H9 (cell line): Measurements from ENCODE around the gene EXOSC1. TPM values are rescaled to one million over a fixed set of nuclear protein-coding genes. Genes with fewer than 3 reads are reported as not detected.

Source experiments
- DNase-seq: peaks from one replicate; pipeline ENCODE4 v3.0.0-alpha.2; 2017
- H2AFZ ChIP-seq: one replicate; pipeline ENCODE4 v1.6.1; 2013; ENCODE audit warnings: mild to moderate bottlenecking, low read length, control low read depth, moderate library complexity
- H2AK5ac ChIP-seq: 2 replicates; pipeline ENCODE4 v1.6.1; 2013; ENCODE audit warnings: low read length, control low read depth, mixed read lengths; ENCODE audit not compliant: insufficient read length
- H2BK120ac ChIP-seq: one replicate; pipeline ENCODE4 v1.6.1; 2013; ENCODE audit warnings: low read depth, mild to moderate bottlenecking, low read length, control low read depth, inconsistent platforms; ENCODE audit not compliant: poor library complexity, severe bottlenecking
- H2BK12ac ChIP-seq: 2 replicates; pipeline ENCODE4 v1.6.1; 2013; ENCODE audit warnings: low read length, control low read depth, mixed read lengths, low read depth; ENCODE audit not compliant: insufficient read length
- H2BK15ac ChIP-seq: 2 replicates; pipeline ENCODE4 v1.6.1; 2013; ENCODE audit warnings: low read depth, low read length, control low read depth
- H2BK20ac ChIP-seq: one replicate; pipeline ENCODE4 v1.6.1; 2013; ENCODE audit warnings: low read depth, mild to moderate bottlenecking, low read length, control low read depth, inconsistent platforms; ENCODE audit not compliant: poor library complexity, severe bottlenecking
- H2BK5ac ChIP-seq: 2 replicates; pipeline ENCODE4 v1.6.1; 2013; ENCODE audit warnings: low read length, control low read depth, mixed read lengths; ENCODE audit not compliant: insufficient read length
- H3K14ac ChIP-seq: 2 replicates; pipeline ENCODE4 v1.6.1; 2013; ENCODE audit warnings: low read length, control low read depth; ENCODE audit not compliant: insufficient read depth
- H3K18ac ChIP-seq: 2 replicates; pipeline ENCODE4 v1.6.1; 2013; ENCODE audit warnings: low read depth, mild to moderate bottlenecking, mixed read lengths, low read length, control low read depth; ENCODE audit not compliant: insufficient read length
- H3K23ac ChIP-seq: 2 replicates; pipeline ENCODE4 v1.6.1; 2013; ENCODE audit warnings: low read length, control low read depth, mixed read lengths, low read depth; ENCODE audit not compliant: insufficient read length
- H3K23me2 ChIP-seq: 2 replicates; pipeline ENCODE4 v1.6.1; 2013; ENCODE audit warnings: low read depth, mild to moderate bottlenecking, mixed read lengths, low read length, control low read depth; ENCODE audit not compliant: insufficient read length, poor library complexity, severe bottlenecking
- H3K27ac ChIP-seq: 2 replicates; pipeline ENCODE4 v1.5.1; 2013; ENCODE audit warnings: low read length, control low read depth, mixed read lengths, low read depth; ENCODE audit not compliant: insufficient read length
- H3K27me3 ChIP-seq: 2 replicates; pipeline ENCODE4 v1.6.1; 2013; ENCODE audit warnings: low read length, control low read depth, inconsistent platforms; ENCODE audit not compliant: insufficient read depth
- H3K4ac ChIP-seq: 2 replicates; pipeline ENCODE4 v1.6.1; 2013; ENCODE audit warnings: low read depth, mild to moderate bottlenecking, control low read depth, inconsistent platforms, low read length, moderate library complexity
- H3K4me1 ChIP-seq: 2 replicates; pipeline ENCODE4 v1.6.1; 2013; ENCODE audit warnings: low read length, control low read depth, inconsistent platforms; ENCODE audit not compliant: insufficient read depth
- H3K4me2 ChIP-seq: 2 replicates; pipeline ENCODE4 v1.6.1; 2013; ENCODE audit warnings: low read length, control low read depth, mixed read lengths; ENCODE audit not compliant: insufficient read length, insufficient read depth
- H3K56ac ChIP-seq: 2 replicates; pipeline ENCODE4 v1.6.1; 2013; ENCODE audit warnings: low read depth, mild to moderate bottlenecking, mixed read lengths, low read length, control low read depth; ENCODE audit not compliant: insufficient read length
- H3K79me1 ChIP-seq: 2 replicates; pipeline ENCODE4 v1.6.1; 2013; ENCODE audit warnings: low read depth, mild to moderate bottlenecking, moderate library complexity, low read length, control low read depth, inconsistent platforms; ENCODE audit not compliant: insufficient read depth, poor library complexity, severe bottlenecking
- H3K79me2 ChIP-seq: 2 replicates; pipeline ENCODE4 v1.6.1; 2013; ENCODE audit warnings: low read length, control low read depth, inconsistent platforms; ENCODE audit not compliant: insufficient read depth
- H3K9ac ChIP-seq: 2 replicates; pipeline ENCODE4 v1.6.1; 2013; ENCODE audit warnings: low read length, control low read depth, mixed read lengths; ENCODE audit not compliant: insufficient read length; ENCODE audit errors: extremely low read depth
- H3K9me3 ChIP-seq: one replicate; pipeline ENCODE4 v1.6.1; 2013; ENCODE audit warnings: low read depth, low read length, inconsistent platforms; ENCODE audit not compliant: control insufficient read depth
- H3T11ph ChIP-seq: one replicate; pipeline ENCODE4 v1.6.1; 2013; ENCODE audit warnings: mild to moderate bottlenecking, low read length, control low read depth, inconsistent platforms
- H4K20me1 ChIP-seq: one replicate; pipeline ENCODE4 v1.6.1; 2013; ENCODE audit not compliant: control insufficient read depth, insufficient read length, insufficient read depth
- H4K5ac ChIP-seq: 2 replicates; pipeline ENCODE4 v1.6.1; 2013; ENCODE audit warnings: low read depth, mild to moderate bottlenecking, mixed read lengths, low read length, control low read depth; ENCODE audit not compliant: insufficient read length
- H4K8ac ChIP-seq: replicated peaks from 2 replicates; pipeline ENCODE4 v1.6.1; 2013; ENCODE audit warnings: low read length, control low read depth, mixed read lengths, low read depth; ENCODE audit not compliant: insufficient read length
- H4K91ac ChIP-seq: 2 replicates; pipeline ENCODE4 v1.6.1; 2013; ENCODE audit warnings: low read depth, mild to moderate bottlenecking, moderate library complexity, mixed read lengths, low read length, control low read depth; ENCODE audit not compliant: insufficient read length
- H3K27ac Mint-ChIP-seq, 3 experiments: 2 replicates in 2 of 3; 3 replicates in 1 of 3; pipeline ENCODE4 v1.8.0; 2020 to 2021; ENCODE audit warnings: mixed read lengths in 3 of 3, mild to moderate bottlenecking in 1 of 3, moderate library complexity in 1 of 3
- H3K27me3 Mint-ChIP-seq: 2 replicates; pipeline ENCODE4 v1.8.0; 2021; ENCODE audit warnings: low read depth, mild to moderate bottlenecking, moderate library complexity, mixed read lengths
- H3K36me3 Mint-ChIP-seq, 3 experiments: 2 replicates in 2 of 3; 3 replicates in 1 of 3; pipeline ENCODE4 v1.8.0; 2020 to 2021; ENCODE audit warnings: low read depth in 3 of 3, mixed read lengths in 3 of 3; ENCODE audit not compliant: insufficient read depth in 1 of 3
- H3K4me1 Mint-ChIP-seq, 2 experiments: 2 replicates each; pipeline ENCODE4 v1.8.0; 2020; ENCODE audit warnings: mixed read lengths in 2 of 2
- H3K4me3 Mint-ChIP-seq, 2 experiments: 2 replicates in 1 of 2; 3 replicates in 1 of 2; pipeline ENCODE4 v1.8.0; 2020 to 2021; ENCODE audit warnings: mild to moderate bottlenecking in 2 of 2, mixed read lengths in 2 of 2, moderate library complexity in 1 of 2
- H3K9me3 Mint-ChIP-seq, 2 experiments: 2 replicates in 1 of 2; 3 replicates in 1 of 2; pipeline ENCODE4 v1.8.0; 2020; ENCODE audit warnings: mild to moderate bottlenecking in 2 of 2, mixed read lengths in 2 of 2, moderate library complexity in 1 of 2
- WGBS: extraction: QIAGEN DNeasy Blood & Tissue Kit; methylation state at CpG from one replicate; pipeline ENCODE4 v1.1.7; 2013; ENCODE audit warnings: missing lambda C conversion rate, low lambda C conversion rate, mixed read lengths; ENCODE audit not compliant: insufficient read length; ENCODE audit errors: extremely low coverage; 5-methylcytosine and 5-hydroxymethylcytosine counted together
- total RNA-seq: library from RNA; stranded (reverse); gene quantifications from 2 replicates; pipeline ENCODE4 v1.2.1, GENCODE V29; 2021
- TF ChIP-seq, protein P1 (sequence below): fragments of 200-600 bp; sonication (generic); conservative IDR thresholded peaks from 3 replicates; pipeline ENCODE4 v1.8.0; 2021; ENCODE audit warnings: antibody characterized with exemption, mild to moderate bottlenecking

The EXOSC1 gene
- total RNA-seq, 1 experiment from 2014 or later = 66.4 TPM

DNA sequence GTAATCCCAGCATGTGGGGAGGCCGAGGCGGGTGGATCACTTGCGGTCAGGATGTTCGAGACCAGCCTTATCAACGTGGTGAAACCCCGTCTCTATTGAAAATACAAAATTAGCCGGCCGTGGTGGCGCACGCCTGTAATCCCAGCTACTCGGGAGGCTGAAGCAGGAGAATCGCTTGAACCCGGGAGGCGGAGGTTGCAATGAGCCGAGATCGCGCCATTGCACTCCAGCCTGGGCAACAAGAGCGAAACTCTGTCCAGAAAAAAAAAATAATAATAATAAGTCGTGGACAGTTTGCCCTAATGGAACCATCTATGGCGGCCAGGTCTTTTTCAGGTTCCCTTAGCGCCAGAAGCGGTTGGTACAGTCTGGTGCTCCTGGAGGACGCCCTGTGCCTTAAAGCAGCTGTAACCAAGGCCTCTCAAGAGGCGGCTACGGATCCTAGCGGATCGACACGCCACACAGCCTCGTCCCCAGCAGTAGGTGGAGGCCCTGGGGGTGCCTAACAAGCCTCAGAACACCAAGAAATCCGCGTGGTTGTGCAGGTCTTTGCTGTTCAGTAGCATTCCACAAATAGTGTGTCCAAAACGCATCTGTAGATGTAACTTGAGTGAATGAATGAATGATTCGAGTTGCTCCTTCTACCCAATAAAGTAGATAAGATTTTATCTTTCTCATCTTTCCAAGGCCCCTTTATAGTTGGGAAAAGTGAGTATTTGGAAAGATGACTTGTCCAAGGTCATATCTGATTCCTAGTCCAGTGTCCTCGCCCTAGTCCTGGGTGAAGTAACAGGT, 18.8 kb downstream of the EXOSC1 start:
- Histone ChIP-seq H3K18ac (peak overlapping the region; percentile 95), H2BK5ac (peak overlapping the region; percentile 61), H3K9me3 (no peaks in the 10 kb centered on the region), H2AFZ (no peak overlapping the region), H2BK15ac (no peak overlapping the region), H3K14ac (peak overlapping the region; percentile 91), H2BK20ac (no peak overlapping the region), H3K4me1 (no peaks in the 10 kb centered on the region), H2AK5ac (no peak overlapping the region), H3K27me3 (no peaks in the 10 kb centered on the region), H3K56ac (peak overlapping the region; percentile 34), H4K91ac (no peak overlapping the region), H2BK120ac (no peak overlapping the region), H4K8ac (no peak overlapping the region), H4K5ac (peak overlapping the region; percentile 6), H2BK12ac (no peak overlapping the region), H4K20me1 (no peaks in the 10 kb centered on the region), H3K4me2 (peak overlapping the region; percentile 83), H3K4ac (no peak overlapping the region), H3K79me1 (no peaks in the 10 kb centered on the region), H3K79me2 (peaks cover 19% of the 10 kb centered on the region; the same call in 1 of the 2 replicates), H3K23me2 (peaks cover 9% of the 10 kb centered on the region), H3K9ac (peak overlapping the region; percentile 99), H3K27ac (peak overlapping the region; percentile 74), H3K23ac (no peak overlapping the region), H3T11ph (no peak overlapping the region)
- no CpG with 5 or more reads among the region's 34 CpGs for WGBS
- H3K27me3 Mint-ChIP-seq = 0 out of 2 replicates have a peak, but pooled peaks cover 1% of the 10 kb centered on the region
- peak overlapping the region; percentile 96 to 99 (median 99) for H3K27ac Mint-ChIP-seq
- H3K9me3 Mint-ChIP-seq = peaks cover 0 to 2% of the 10 kb centered on the region in 2 experiments; a peak in 1 of 5 replicates
- TF ChIP-seq, protein P1, sequence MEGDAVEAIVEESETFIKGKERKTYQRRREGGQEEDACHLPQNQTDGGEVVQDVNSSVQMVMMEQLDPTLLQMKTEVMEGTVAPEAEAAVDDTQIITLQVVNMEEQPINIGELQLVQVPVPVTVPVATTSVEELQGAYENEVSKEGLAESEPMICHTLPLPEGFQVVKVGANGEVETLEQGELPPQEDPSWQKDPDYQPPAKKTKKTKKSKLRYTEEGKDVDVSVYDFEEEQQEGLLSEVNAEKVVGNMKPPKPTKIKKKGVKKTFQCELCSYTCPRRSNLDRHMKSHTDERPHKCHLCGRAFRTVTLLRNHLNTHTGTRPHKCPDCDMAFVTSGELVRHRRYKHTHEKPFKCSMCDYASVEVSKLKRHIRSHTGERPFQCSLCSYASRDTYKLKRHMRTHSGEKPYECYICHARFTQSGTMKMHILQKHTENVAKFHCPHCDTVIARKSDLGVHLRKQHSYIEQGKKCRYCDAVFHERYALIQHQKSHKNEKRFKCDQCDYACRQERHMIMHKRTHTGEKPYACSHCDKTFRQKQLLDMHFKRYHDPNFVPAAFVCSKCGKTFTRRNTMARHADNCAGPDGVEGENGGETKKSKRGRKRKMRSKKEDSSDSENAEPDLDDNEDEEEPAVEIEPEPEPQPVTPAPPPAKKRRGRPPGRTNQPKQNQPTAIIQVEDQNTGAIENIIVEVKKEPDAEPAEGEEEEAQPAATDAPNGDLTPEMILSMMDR = no peak
- peaks cover 38 to 51% (median 41%) of the 10 kb centered on the region in 3 experiments for H3K36me3 Mint-ChIP-seq
- H3K4me3 Mint-ChIP-seq = peak overlapping the region; percentile 90 to 96
- peaks cover 17 to 19% of the 10 kb centered on the region in 2 experiments for H3K4me1 Mint-ChIP-seq
- DNase-seq = no peak
